Neural progenitor cell (in vitro differentiated cells): ENCODE results near the gene WFIKKN1.

ENCODE experiments used
- EZH2 ChIP-seq: fragments of 200-600 bp; sonication (generic); IDR thresholded peaks from 2 replicates; pipeline ENCODE4 v1.6.1; 2017; ENCODE audit warnings: antibody characterized with exemption, mild to moderate bottlenecking, moderate library complexity
- EZH2phosphoT487 ChIP-seq: fragments of 200-600 bp; sonication (generic); IDR thresholded peaks from 2 replicates; pipeline ENCODE4 v1.6.1; 2017; ENCODE audit warnings: antibody characterized with exemption
- TF ChIP-seq, protein P1 (sequence below): fragments of 200-600 bp; sonication (generic); IDR thresholded peaks from 2 replicates; pipeline ENCODE4 v1.5.1; 2017; ENCODE audit warnings: antibody characterized with exemption, mild to moderate bottlenecking

DNA sequence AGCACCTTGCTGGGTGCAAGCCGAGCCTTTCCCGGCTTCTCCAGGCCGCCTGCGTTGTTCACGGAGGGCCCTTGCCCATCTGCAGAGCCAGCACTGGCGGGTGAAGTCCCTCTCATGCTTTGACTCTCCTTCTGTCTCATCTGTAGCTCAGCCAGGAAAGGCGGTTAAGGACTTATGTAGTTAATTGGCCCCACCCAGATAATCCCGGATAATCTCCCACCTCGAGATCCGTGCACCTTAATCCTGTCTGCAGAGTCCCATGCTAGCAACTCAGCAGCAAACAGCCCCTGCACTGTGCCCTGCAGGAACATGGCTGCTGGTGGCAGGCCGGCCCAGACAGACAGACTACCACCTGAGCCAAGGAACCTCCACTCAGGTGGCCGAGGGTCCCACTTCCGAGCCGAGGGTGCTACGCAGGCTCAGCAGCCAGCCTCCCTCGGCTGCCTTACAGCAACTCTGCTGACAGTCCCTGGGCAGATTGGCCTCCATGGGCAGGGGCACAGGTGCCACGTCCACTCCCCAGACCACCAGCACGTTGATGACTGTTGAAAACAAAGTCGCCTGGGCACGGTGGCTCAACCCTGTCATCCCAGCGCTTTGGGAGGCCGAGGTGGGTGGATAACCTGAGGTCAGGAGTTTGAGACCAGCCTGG is 24.0 kb upstream of the WFIKKN1 start:
- TF ChIP-seq, protein P1, sequence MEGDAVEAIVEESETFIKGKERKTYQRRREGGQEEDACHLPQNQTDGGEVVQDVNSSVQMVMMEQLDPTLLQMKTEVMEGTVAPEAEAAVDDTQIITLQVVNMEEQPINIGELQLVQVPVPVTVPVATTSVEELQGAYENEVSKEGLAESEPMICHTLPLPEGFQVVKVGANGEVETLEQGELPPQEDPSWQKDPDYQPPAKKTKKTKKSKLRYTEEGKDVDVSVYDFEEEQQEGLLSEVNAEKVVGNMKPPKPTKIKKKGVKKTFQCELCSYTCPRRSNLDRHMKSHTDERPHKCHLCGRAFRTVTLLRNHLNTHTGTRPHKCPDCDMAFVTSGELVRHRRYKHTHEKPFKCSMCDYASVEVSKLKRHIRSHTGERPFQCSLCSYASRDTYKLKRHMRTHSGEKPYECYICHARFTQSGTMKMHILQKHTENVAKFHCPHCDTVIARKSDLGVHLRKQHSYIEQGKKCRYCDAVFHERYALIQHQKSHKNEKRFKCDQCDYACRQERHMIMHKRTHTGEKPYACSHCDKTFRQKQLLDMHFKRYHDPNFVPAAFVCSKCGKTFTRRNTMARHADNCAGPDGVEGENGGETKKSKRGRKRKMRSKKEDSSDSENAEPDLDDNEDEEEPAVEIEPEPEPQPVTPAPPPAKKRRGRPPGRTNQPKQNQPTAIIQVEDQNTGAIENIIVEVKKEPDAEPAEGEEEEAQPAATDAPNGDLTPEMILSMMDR = no peak
- no peak for TF ChIP-seq EZH2
- TF ChIP-seq EZH2phosphoT487 = no peak
